HepG2 (cell line): ENCODE results near the gene SYNE3. TPM values are rescaled to one million over a fixed set of nuclear protein-coding genes. Genes with fewer than 3 reads are reported as not detected.

ENCODE experiments used
- ATAC-seq: fragments of 200-7000 bp; cut with Tn5 transposase; 3 replicates; pipeline ENCODE4 v1.9.1; 2020; ENCODE audit warnings: mild to moderate bottlenecking, moderate library complexity
- BruUV-seq: library from RNA; stranded (reverse); fragments of 400-500 nt; replicated peaks from 2 replicates; lab custom pipeline; 2021; lab: Mats Ljungman, UMichigan
- CTCF ChIA-PET: fragments of 300-600 bp; formaldehyde crosslinking; extraction: SDS; loops from one replicate; lab custom pipeline; 2021; ENCODE audit warnings: low total read pairs, inconsistent platforms, low intra/inter-chr PET ratio; lab: Yijun Ruan, JAX
- POLR2A ChIA-PET: fragments of 350-600 bp; sonication (Branson Sonifier 250); formaldehyde crosslinking; loops from one replicate; lab custom pipeline; 2020; ENCODE audit warnings: antibody characterized with exemption, inconsistent platforms; lab: Yijun Ruan, JAX
- DNase-seq: peaks from one replicate; pipeline ENCODE4 v3.0.0-alpha.2; 2015; ENCODE audit warnings: low spot score
- FAIRE-seq: peaks from 3 replicates; lab custom pipeline; 2011; peaks lifted over from hg19 to GRCh38; lab: Jason Lieb, UNC
- H2AFZ ChIP-seq: one replicate; pipeline ENCODE4 v1.6.1; 2011; ENCODE audit warnings: low read length, inconsistent platforms
- H3K27ac ChIP-seq: fragments of 300-600 bp; 3 replicates; pipeline ENCODE4 v1.8.0; 2011; ENCODE audit warnings: mixed run types, mild to moderate bottlenecking, mixed read lengths, low read length, inconsistent platforms; ENCODE audit not compliant: insufficient read depth; ENCODE audit errors: extremely low read length
- H3K27me3 ChIP-seq, 2 experiments: fragments of 200-600 bp in 1 of 2; 2 replicates in 1 of 2; 3 replicates in 1 of 2; pipeline versions ENCODE4 v1.6.0 to v1.8.0; 2011; ENCODE audit warnings: low read length in 2 of 2, mild to moderate bottlenecking in 2 of 2, moderate library complexity in 2 of 2, inconsistent platforms in 1 of 2; ENCODE audit not compliant: insufficient read depth in 2 of 2, control insufficient read depth in 1 of 2
- H3K36me3 ChIP-seq, 2 experiments: fragments of 200-600 bp in 1 of 2; replicated peaks in 1 of 2; 2 replicates in 1 of 2; 3 replicates in 1 of 2; pipeline versions ENCODE4 v1.5.1 to v1.8.0; 2011; ENCODE audit warnings: low read length in 2 of 2, inconsistent platforms in 1 of 2; ENCODE audit not compliant: insufficient read depth in 2 of 2, control insufficient read depth in 1 of 2
- H3K4me1 ChIP-seq: 2 replicates; pipeline ENCODE4 v1.5.1; 2012; ENCODE audit warnings: low read length, inconsistent platforms; ENCODE audit not compliant: insufficient read depth
- H3K4me2 ChIP-seq: 2 replicates; pipeline ENCODE4 v1.6.0; 2011; ENCODE audit warnings: low read depth, low read length, inconsistent platforms
- H3K4me3 ChIP-seq, 3 experiments: fragments of 200-600 bp in 1 of 3; sonication (generic), shearing (Covaris generic) in 1 of 3; replicated peaks in 1 of 3; 2 replicates each; pipeline ENCODE4 v1.5.1; 2011 to 2016; ENCODE audit warnings: low read length in 3 of 3, inconsistent platforms in 2 of 3, low read depth in 2 of 3, mild to moderate bottlenecking in 2 of 3, control low read depth in 1 of 3, mixed read lengths in 1 of 3; ENCODE audit not compliant: insufficient read depth in 1 of 3
- H3K79me2 ChIP-seq: one replicate; pipeline ENCODE4 v1.6.1; 2011; ENCODE audit warnings: low read length, inconsistent platforms; ENCODE audit not compliant: insufficient read depth
- H3K9ac ChIP-seq: 2 replicates; pipeline ENCODE4 v1.6.0; 2011; ENCODE audit warnings: mild to moderate bottlenecking, low read depth, low read length, inconsistent platforms; ENCODE audit not compliant: insufficient read depth
- H3K9me3 ChIP-seq: 2 replicates; pipeline ENCODE4 v1.5.1; 2012; ENCODE audit warnings: mild to moderate bottlenecking, low read length
- H4K20me1 ChIP-seq: 2 replicates; pipeline ENCODE4 v1.6.0; 2011; ENCODE audit warnings: inconsistent platforms, mild to moderate bottlenecking, low read length, moderate library complexity; ENCODE audit not compliant: insufficient read depth
- ATF7-NPFF ChIP-seq: sonication (generic); formaldehyde crosslinking; IDR thresholded peaks from 2 replicates; pipeline ENCODE4 v1.8.1; 2023; ENCODE audit warnings: mild to moderate bottlenecking, low read depth, missing genetic modification reagents, moderate library complexity
- ATRX ChIP-seq: sonication (generic); formaldehyde crosslinking; IDR thresholded peaks from 2 replicates; pipeline ENCODE4 v1.4.0; 2020; ENCODE audit warnings: missing genetic modification reagents, borderline replicate concordance
- FOSL1 ChIP-seq: sonication (generic); formaldehyde crosslinking; IDR thresholded peaks from 2 replicates; pipeline ENCODE4 v1.9.0; 2021; ENCODE audit warnings: missing genetic modification reagents, borderline replicate concordance
- HHEX ChIP-seq: IDR thresholded peaks from 2 replicates; pipeline ENCODE4 v1.6.1; 2016; ENCODE audit warnings: control low read depth
- MTA1 ChIP-seq: sonication (generic); formaldehyde crosslinking; IDR thresholded peaks from 2 replicates; pipeline ENCODE4 v1.4.0; 2020; ENCODE audit warnings: missing genetic modification reagents, mild to moderate bottlenecking, borderline replicate concordance
- REPIN1 ChIP-seq: sonication (generic); formaldehyde crosslinking; IDR thresholded peaks from 2 replicates; pipeline ENCODE4 v1.8.0; 2022; ENCODE audit warnings: missing genetic modification reagents, low read depth, mild to moderate bottlenecking, borderline replicate concordance
- SMAD9 ChIP-seq: sonication (generic); formaldehyde crosslinking; IDR thresholded peaks from 2 replicates; pipeline ENCODE4 v1.5.1; 2020; ENCODE audit warnings: mild to moderate bottlenecking, missing genetic modification reagents
- ZC3H4 ChIP-seq: sonication (generic); formaldehyde crosslinking; IDR thresholded peaks from 2 replicates; pipeline ENCODE4 v1.4.0; 2020; ENCODE audit warnings: missing genetic modification reagents, borderline replicate concordance
- WGBS: methylation state at CpG from one replicate; pipeline ENCODE4 v1.1.6; 2017; ENCODE audit warnings: low lambda C conversion rate; 5-methylcytosine and 5-hydroxymethylcytosine counted together
- in situ Hi-C: cut with HindIII; loops from 2 replicates; pipeline ENCODE4 v1.10.0; 2017; ENCODE audit warnings: low pct_unique_long_range_greater_than_20kb; ENCODE audit not compliant: extremely low pct_ligation_motif_present
- intact Hi-C: fragments of 100-400 bp; cut with micrococcal nuclease; formaldehyde crosslinking; loops from one replicate; pipeline ENCODE4 v1.10.0; 2022; ENCODE audit not compliant: unreplicated experiment
- polyA plus RNA-seq, 8 experiments: library from polyadenylated mRNA; depleted of rRNA in 3 of 8; stranded (reverse) in 7 of 8; unstranded in 1 of 8; fragments of >200 nt; fragmentation: Illumina TruSeq in 4 of 8; extraction: Trizol in 4 of 8; gene quantifications; 2 replicates each; pipeline versions ENCODE4 v1.2.1 to v1.2.3, GENCODE V29; 2011 to 2016; ENCODE audit warnings: low read depth in 4 of 8, missing spikeins in 1 of 8, mixed read lengths in 1 of 8; ENCODE audit not compliant: insufficient read depth in 1 of 8
- total RNA-seq, 5 experiments: library from RNA; depleted of rRNA; stranded (reverse); fragments of >200 nt; fragmentation: Illumina TruSeq; extraction: Trizol; gene quantifications; 2 replicates each; pipeline ENCODE4 v1.2.3, GENCODE V29; 2016; ENCODE audit warnings: low read depth in 1 of 5
- TF ChIP-seq, protein P1 (sequence below): IDR thresholded peaks from 2 replicates; pipeline ENCODE4 v1.6.1; 2016; ENCODE audit warnings: missing compliant biosample characterization, missing genetic modification reagents, borderline replicate concordance
- TF ChIP-seq, protein P2 (sequence below): fragments of 450-650 bp; IDR thresholded peaks from 2 replicates; pipeline ENCODE4 v1.6.1; 2016

Gene SYNE3
- total and polyA plus RNA-seq, 2 of the 13 experiments (the other 11 are each of a cell fraction or from before 2014, with no cell fraction given), result 7.8 to 8.0 TPM

DNA sequence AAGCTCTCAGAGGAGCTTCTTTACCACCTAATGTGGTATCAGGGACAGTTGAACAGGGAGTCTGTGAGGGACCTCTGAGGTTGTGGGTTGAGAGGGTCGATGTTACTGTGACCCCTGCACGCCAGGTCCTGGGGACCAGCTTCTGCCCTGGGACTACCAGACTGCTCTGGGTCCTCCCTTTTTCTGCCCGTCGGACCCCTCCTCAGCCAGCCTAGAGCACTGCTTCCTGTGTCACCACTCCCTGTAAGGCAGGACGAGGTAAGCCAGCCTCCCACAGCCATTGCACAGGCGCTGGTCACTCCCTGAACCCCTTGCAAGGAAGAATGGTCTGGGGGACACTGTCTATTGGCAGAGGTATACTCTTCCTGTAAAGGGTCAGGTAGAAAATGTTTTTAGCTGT lies 38.1 kb downstream of the SYNE3 start:
- H4K20me1 ChIP-seq, result peaks cover 2% of the 10 kb centered on the region; the same call in 1 of the 2 replicates
- H3K4me3 ChIP-seq, result no peak overlapping the region
- H3K79me2 ChIP-seq, result peaks cover 2% of the 10 kb centered on the region
- DNase-seq, result no peak
- H3K36me3 ChIP-seq, result peaks cover 6 to 22% of the 10 kb centered on the region in 2 experiments
- no peak overlapping the region for H3K4me2 ChIP-seq
- in situ Hi-C loops (no loop called here), intact Hi-C loops (no loop called here)
- H3K4me1 ChIP-seq, result peaks cover 8% of the 10 kb centered on the region
- H3K27ac ChIP-seq, result no peak overlapping the region
- H3K9ac ChIP-seq, result no peak overlapping the region
- BruUV-seq, result no TSS peak
- POLR2A ChIA-PET, result no interaction called here
- 95% methylated on average over 6 of the region's 6 CpGs for WGBS
- no peaks in the 10 kb centered on the region for H3K9me3 ChIP-seq
- FAIRE-seq, result no peak
- no peak for ATAC-seq
- no peaks in the 10 kb centered on the region for H3K27me3 ChIP-seq
- H2AFZ ChIP-seq, result no peak overlapping the region
- TF ChIP-seq, protein P1, sequence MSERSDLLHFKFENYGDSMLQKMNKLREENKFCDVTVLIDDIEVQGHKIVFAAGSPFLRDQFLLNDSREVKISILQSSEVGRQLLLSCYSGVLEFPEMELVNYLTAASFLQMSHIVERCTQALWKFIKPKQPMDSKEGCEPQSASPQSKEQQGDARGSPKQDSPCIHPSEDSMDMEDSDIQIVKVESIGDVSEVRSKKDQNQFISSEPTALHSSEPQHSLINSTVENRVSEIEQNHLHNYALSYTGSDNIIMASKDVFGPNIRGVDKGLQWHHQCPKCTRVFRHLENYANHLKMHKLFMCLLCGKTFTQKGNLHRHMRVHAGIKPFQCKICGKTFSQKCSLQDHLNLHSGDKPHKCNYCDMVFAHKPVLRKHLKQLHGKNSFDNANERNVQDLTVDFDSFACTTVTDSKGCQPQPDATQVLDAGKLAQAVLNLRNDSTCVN (CRISPR knock-in tag), result no peak
- TF ChIP-seq SMAD9 (CRISPR knock-in tag) (no peak), REPIN1 (no peak), MTA1 (CRISPR knock-in tag) (no peak), ATF7-NPFF (CRISPR knock-in tag) (no peak), ATRX (CRISPR knock-in tag) (no peak), FOSL1 (CRISPR knock-in tag) (no peak), HHEX (CRISPR knock-in tag) (no peak), ZC3H4 (no peak)
- TF ChIP-seq, protein P2, sequence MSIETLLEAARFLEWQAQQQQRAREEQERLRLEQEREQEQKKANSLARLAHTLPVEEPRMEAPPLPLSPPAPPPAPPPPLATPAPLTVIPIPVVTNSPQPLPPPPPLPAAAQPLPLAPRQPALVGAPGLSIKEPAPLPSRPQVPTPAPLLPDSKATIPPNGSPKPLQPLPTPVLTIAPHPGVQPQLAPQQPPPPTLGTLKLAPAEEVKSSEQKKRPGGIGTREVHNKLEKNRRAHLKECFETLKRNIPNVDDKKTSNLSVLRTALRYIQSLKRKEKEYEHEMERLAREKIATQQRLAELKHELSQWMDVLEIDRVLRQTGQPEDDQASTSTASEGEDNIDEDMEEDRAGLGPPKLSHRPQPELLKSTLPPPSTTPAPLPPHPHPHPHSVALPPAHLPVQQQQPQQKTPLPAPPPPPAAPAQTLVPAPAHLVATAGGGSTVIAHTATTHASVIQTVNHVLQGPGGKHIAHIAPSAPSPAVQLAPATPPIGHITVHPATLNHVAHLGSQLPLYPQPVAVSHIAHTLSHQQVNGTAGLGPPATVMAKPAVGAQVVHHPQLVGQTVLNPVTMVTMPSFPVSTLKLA, result no peak
- TF ChIP-seq, all 625 proteins: peak for 0
- CTCF ChIA-PET, result no interaction called here
